LoVo (cell line): ENCODE measurements around the gene CARD10.

Experiments
- DNase-seq: peaks from one replicate; pipeline ENCODE4 v3.0.0-alpha.2; 2016; ENCODE audit warnings: low spot score

Gene CARD10

DNA sequence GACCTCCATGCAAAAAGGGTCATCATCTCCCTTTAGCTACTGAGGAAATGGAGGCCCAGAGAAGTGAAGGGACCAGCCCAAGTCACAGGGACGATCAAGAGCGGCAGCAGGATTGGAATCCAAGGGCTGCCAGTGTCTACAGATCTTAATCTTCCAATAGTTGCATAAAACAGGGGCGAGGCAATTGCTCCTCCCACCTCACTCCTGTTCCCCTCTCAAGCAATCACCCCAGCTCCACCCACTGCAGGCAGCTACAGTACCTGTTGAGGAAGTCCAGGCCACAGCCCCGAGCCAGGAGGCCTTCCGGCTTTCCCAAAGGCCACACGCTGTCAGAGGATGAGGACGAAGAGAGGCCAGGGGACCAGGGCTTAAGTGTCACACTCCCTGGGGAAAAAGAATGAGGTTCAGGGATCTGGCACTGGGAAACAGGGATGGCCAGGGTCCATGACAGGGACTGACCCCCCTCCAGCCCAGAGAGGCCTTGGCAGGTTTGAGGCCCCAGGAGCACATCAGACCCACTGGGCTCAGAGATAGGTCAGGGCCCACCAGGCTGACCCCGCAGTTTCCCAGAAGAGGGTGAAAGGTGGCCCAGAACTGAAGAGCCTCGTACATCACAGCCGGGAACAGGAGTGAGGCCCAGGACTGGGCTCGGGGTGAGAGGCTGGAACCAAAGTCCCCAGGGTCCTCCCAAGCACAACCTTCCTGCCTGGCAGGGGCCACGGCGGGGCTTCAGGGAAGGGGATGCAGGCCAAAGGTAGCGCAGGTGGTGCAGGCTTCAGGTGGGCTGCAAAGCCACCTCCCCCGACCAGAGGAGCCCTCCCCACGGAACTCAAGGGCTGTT, 16.7 kb downstream of the CARD10 start:
- peak; percentile 83 for DNase-seq

DNA sequence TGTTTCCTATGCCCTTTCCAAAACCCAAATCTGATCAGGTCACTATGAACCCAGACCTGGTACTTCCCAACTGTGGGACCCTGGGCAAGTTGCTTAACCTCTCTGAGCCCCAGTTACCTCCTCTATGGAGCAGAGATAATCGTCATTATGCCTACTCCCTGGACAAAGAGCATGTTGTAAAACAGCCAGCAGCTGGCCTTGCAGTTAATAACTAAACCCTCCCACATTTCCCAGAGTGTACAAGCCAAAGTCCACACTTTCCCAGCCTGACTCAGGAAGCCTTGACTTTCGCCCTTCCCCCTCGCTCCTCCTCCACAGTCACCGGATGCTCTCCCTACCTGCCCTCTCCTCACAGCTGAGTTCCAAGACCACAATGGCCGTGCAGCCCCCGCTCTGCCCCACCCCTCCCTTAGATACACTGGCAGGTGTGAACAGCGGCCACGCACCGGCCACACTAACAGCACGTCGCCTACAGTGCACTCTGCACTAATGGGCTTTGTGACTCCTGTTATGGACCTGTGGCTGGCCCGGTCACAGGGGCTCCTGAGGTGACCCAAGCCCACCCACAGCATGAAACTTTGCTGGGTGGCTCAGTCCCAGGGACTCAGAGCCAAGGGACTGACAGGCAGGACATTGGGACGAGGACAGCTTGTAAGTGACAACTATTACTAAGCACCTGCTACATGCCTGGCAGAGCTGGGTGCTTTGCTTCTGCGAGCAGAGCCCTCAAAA, 17.4 kb downstream of the CARD10 start:
- peak; percentile 89 for DNase-seq

DNA sequence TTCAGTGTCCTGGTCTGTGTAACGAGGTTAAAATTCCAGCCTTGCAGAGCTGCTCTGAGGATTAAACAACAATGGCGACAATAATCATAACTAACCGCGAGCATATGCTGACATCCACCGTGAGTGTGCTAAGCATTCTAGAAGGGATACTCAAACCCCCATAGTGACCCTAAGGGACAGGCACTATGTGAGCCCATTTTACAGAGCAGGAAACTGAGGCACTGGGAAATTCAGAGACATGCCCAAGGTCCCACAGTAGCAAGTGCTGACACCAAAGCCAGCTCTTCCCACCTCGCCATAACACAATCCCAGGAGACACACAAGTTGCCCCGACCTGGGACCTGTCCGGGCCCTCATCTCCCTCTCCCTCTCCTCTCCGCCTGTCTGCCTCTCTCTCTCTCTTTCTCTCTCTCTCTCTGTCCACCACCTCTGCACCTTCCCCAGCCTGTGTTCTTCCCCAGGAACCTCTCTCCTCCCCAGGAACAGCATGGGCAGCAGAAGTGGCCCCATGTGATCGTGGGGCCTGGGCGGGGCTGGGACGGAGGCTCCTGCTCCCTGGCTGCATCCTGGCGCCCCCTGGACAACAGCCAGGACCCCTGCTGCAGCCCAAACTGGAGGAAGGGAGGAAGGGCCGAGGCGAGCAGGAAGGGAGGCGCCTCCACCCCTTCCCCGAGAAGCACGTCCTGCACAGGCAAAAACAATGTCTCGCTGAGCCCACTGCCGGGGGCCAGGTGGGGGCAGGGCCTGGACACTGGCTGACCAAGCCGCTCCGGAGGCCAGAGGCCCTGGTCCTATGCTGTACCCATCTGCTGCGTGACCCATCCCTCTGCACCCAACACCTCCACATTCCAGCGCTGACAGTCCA, 18.2 kb downstream of the CARD10 start:
- no peak for DNase-seq

DNA sequence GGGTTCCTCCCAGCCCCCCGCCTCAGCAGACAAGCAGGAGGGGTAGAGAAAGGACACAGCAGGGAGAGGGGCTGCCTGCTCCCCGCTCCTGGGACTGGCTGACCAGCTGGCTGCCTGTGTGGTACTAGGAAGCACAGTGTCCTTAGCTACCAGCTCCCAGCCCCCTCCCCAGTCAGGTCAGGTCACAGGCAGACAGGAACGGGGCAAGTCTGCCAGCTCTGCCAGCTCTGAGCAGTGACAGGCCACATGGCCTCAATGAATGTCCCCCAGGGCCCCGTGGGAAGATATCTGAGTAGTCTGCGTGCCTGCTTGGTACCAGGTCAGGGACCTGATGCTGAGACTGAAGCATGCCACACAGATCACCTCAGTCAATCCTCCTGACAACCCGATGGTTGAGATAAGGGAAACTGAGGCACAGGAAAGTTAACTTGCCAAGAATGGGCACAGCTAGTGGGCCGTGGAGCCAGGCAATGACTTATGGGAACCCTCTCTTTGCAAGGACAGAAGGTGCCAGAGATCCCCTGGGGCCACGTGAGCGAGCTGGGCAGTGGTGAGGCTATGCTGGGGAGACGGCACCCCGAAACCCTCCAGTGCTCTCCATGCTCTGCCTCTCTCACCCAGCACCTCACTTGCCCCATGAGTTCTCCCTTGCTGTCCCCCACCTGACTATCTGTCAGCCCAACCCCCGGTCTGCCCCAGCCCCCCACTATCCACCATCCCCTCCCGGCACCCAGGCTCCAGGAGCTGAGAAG, 19.2 kb downstream of the CARD10 start:
- no peak for DNase-seq

DNA sequence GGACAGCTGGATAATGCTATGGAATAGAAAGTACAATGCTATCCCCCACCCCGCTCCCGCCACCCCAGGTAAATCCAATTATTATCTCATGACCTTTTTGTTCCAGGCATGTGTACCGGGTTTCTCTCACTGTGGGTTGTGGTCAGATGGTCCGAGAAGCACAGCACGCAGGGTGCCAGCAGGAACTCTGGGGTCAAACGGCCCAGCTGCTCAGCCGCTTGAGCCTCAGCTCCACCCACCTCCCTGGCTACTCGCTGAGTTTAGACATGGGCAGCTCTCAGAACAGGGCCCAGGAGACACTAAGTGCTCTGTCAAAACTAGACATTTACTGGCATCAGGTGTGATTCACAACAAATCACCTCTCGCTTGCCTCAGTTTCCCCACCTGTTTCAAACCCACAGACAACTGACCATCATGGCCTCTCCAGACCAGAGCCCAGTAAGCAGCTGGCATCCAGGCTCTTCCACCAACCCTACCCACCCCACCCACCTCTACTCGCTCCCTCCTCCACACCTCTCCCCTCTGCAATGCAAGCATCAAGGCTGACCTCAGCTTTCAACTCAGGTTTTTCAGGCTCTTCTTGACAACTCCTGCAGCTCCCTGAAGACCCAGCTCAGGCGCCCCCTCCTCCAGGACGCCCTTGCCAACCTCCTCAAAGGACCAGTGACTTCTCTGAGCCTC, 20.0 kb downstream of the CARD10 start:
- no peak for DNase-seq

DNA sequence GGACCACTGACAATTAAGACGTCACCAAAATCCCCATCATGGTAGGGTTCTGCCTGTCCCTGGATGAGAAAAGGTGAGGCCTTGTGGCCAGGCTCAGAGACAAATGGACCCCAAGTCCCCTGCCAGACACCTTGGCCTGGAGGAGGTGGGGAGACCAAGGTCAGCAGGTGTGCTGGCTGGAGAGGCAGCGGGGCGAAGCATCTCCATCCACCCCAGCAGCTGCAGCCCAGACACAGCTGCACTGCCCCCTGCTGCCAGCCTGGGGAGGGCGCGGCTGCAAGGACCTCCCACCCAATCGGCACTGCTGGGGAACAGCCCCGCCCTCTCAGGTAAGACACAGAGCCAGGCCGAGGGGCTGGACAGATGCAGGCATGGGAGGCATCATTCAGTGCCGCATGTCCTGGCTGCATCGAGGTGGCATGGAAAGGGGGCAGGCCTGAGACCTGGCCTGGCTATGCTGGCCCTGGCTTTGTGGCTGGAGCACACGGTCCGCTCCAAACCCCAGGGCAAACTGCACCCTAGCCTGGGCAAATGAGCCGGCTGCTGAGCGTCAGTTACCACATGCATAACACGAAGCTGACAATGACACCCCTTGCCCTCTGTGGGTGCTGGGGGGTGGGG, 20.8 kb downstream of the CARD10 start:
- DNase-seq = no peak

DNA sequence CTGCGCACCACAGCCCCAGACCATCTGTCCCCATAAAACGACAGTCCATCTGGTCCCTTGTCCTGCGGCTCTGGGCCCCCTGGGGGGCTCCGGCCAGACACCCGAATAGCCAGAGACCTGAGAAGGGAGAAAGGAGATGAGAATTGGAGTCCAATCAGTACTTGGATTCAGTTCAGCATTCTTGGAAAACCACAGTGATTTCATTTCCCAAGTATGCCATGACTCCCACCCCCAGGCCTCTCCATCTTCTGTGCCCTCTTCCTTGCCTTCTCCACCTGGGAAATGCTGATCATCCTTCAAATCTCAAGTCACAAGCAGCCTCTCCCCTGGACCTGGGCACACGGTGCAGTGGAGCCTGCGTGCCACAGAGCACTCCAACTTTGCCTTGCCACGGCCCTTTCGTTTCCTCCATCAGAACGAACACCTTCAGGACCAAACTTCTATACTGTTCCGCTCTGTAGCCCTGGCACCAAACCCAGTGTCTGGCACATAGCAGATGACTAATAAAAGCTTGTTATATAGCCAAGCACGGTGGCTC, 22.1 kb downstream of the CARD10 start:
- DNase-seq = peak; percentile 27

DNA sequence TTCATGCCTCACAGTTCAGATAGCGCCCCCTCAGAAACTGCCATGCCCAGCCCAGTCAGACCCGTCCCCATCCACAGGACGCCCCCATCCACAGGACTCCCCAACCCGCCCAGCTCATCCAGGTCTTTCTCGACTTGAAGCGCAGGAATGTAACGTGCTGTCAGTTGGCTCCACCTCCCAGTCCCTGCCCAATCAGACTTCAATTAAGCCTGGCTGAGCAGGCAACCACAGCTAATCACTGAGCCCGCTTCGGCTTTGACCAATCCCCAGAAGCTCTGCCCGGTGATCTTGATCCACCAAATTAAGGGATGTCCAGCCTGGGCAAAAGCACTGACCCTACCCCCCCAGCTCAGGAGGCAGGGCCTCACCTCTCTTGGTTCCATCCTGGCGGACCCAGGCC, 22.6 kb downstream of the CARD10 start:
- no peak for DNase-seq

DNA sequence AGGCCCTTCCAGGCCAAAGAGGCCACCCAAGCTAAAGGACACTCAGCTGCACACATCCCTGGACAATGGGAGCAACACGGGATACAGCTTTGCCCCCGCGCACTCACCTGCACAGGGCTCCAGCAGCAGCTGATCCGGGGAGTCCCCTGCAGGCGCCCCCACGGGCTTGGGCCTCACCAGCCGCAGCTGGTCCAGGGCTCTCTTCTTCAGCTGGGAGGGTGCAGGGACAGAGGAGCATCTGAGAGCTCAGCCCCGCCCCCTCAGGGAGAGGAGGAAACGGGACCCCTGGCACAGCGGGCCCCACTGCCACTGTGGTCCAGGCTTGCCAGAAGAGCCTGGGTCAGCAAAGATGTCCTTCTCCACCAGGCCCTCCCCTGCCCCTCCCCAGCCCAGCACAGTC, 25.2 kb downstream of the CARD10 start:
- DNase-seq = no peak

DNA sequence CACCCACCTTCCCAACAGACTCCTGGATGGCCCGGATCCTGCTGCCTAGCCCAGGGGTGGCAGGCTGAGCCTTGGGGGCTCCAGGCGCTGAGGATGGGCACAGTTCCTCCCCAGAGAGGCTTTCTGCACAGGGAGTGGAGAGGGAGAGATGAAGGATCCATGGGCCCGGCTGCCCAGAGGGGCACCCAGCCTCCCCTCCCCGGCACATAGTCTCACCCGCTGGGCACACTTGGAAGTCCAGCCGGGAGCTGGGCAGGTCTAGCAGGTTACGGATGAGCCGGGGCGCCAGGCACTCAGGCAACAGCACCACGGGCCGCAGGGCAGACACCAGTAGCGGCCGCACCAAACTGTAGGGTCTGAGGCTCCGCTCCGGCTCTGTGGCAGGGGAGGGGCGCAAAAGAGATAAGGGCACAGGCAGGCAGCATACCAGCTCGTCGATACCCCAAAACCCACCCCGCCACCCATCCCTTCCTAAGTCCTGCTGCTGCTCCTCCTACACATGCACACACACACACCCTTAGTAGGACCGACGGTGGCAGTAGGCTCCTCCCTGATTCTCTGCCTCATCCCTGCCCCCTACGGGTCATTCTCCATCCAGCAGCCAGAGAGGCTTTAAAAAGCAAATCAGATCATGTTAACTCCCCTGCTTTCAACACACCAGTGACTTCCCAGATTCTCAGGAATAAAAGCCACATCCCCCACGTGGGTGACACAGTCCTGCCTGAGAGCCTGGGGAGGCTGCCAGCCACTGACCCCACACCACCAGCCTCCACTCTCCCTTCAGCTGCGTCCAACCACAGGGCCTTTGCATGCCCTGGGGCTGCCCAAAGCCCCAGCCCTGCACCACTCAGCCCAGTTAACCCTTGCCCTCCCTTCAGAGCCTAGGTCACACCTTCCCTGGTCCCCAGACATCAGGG, 26.5 kb downstream of the CARD10 start:
- DNase-seq = no peak

DNA sequence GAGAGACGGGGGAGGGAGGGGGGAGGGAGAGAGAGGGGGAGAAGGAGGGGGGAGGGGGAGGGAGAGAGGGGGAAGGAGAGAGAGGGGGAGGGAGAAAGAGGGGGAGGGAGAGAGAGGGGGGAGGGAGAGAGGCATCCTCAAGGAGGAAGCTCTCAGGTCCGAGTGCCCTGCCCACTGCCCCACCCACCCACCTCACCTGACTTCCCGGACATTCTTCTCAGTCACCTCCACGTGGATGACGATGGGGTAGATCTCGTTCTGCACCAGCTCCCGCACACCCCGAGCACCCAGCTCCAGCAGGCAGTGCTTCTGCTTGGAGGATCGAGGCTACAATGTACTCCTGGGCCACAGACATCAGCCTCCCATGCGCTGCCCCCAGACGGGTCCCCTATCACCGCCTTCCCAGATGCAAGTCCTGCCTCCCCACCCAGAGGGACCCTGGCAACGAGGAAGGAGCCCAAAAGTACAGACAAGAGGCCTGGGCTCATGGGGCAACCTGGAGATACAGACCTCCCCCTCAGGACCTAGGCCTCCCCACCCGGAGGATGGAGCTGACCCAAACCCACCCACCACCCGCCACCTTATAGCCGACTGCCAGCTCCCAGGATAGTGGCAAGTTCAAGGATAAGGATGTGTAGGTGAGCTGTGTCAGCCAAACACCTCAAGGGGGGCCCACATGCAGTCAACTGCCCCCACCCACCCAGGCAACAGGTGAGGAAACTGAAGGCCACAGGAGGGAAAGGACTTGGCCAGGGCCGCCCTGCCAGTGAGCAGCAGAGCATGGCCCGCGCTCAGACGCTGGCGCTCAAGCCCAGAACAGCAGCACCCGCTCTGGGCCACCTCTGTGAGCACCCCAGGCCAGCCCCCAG, 27.4 kb downstream of the CARD10 start:
- DNase-seq = no peak

DNA sequence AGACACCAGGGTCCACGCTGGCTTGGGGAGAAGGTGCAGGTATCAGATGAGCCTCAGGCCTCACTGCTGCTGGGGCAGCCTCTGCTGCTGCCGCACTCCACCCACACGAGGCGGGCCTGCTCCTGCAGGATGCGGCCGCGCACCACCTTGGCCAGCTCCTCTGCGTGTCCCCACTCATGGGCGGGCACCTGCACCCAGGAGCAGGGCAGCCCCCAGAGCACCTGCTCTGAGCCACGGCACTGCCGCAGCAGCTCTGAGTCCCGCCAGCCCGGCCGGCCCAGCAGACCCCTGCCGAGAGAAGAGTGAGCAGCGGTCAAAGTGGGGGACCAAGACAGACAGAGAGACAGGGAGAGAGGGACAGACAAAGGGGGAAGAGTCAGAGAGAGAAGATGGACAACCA, 28.1 kb downstream of the CARD10 start:
- DNase-seq = no peak

DNA sequence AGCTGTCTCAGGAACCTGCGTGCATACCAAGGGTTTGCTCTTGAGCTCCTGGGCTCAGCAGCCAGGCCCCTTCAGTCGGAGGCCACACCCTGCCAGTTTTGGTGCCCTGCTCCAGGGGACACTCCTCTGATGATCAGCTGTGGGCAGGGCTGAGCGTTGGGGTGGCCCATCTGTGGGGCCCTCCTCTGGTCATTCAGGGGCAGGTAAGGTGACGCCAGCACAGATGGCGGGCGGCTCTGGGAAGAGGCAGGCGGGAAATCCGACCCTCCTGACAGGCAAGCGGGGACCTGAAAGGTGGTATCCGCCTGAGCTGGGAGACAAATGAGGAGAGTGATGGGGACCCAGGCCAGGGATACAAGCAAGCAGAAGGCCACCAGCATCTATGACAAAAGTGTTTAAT, 29.2 kb downstream of the CARD10 start:
- DNase-seq = no peak

DNA sequence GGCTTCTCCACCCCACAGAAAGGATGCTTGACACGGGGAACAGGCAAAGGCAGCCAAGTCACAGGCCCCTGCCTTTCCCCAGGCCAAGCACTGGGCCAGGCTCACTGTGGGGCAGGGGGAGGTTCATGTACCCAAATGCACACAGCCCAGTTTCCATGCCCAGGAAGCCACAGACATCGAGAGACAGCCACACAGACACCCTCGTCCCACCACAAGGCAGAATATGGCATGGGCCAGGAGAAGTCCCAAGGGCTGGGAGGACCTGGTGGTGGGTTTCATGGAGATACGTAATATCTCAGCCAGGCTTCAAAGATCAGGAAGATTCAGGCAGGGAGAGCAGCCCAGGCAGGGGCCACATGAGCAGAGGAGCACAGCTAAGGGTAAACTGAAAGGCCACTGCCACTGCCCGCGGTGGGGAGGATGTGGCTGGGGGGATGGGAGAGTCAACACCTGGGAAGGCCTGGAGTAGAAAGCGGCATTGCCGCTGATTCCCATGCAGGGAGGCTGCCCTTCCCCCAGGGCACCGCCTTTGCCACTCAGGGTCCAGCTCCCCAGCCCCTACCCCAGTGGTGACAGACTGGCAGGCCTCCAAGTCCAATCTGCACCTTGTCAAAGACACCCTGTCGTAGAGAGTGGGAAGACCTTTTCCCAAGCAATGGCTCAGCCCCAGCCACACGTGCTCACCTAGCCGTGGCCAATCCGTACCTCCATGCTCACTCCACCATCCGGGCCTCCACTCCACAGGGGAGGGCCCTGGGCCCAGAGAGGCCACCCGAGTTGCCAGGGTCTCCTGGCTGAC, 30.7 kb downstream of the CARD10 start:
- no peak for DNase-seq

DNA sequence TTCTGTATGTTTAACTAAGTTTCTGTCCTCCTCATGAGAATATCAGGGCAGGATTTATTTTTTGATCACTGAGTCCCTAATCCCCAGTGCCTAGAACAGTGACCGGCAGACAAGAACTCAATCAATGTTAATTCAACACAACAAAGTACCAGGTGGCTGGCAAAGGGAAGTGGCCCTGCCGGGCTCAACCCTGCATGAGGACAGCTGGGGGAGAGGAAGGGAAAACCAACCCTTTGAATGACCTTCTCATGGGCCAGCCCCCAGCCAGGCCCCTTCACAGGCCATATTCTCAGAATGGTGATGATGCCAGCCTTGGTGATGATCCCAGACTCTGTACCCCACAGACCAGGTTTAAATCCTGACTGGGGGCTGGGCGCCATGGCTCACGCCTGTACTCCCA, 31.6 kb downstream of the CARD10 start:
- no peak for DNase-seq

DNA sequence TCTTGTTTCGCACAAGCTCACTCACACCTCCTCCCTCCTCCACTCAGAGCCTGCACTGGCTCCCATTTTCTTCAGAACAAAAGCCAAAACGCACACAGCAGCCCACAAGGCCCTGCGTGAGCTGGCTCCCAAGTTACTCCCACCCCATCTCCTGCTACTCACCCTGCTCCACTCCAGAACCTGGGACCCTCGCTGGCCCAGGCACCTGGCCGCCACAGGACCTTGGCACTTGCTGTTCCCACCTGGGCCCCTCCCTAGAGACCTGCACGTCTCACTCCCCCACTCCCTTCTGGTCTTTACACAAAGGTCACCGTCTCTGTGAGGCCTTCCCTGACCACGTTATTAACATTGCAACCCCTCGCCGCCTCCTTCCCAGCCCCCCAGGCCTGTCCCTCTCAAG, 32.1 kb downstream of the CARD10 start:
- DNase-seq = no peak

DNA sequence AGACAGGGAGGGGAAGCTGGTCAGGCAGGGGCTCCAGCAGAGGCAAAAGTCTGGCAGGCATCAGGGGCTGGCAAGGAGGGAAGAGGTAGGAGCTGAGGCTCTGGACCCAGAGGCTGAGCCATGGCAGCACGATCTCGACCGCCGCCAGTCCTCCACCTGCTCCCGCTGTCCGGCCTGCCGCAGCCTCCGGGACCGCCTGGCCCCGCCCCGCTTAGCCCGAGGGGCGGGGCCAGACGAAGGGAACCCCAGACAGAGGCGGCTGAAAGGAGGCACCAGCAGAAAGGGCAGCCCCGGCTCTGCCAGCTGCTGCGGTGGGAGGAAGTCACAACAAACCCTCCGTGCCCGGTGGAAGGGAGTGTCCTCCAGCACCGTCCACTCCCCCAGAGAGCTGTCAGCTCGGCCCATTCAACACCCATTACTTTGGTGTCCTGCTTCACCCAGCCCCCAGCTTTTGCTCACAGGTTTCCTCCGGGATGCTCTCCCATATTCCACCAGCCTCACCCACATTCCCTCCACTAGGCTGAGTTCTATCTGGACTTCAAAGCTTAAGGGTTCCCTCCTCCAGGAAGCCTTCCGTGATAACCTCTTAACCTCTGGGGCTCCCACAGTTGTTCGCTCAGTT, 32.9 kb downstream of the CARD10 start, which contains the start of gene MFNG:
Gene MFNG (minus strand): TSS at position 161 of the 622 bp plus-strand sequence. CDS start 207 bp downstream, outside the sequence.
- DNase-seq = peak; percentile 18
